ENCODE measurements around the gene CCDC70. TPM values are rescaled to one million over a fixed set of nuclear protein-coding genes. Genes with fewer than 3 reads are reported as not detected.

The CCDC70 gene
- total and polyA plus RNA-seq, 4 donors = 0.36 TPM; not detected in 3

GRCh38 chr13:51841732-51842131, 20.0 kb upstream of the CCDC70 start:
- H3K9me3 ChIP-seq (ENCODE audit: control insufficient read depth in 4 of 4, low read length in 3 of 4) = no peaks in the 10 kb centered on the region
- H3K4me3 ChIP-seq (ENCODE audit: low read depth in 1 of 3, low read length in 3 of 3) = no peak overlapping the region
- TF ChIP-seq MAX (IDR thresholded peaks at IDR 0.05) (no peak), FOXA2 (IDR thresholded peaks at IDR 0.05) (no peak), TAF1 (conservative IDR thresholded peaks at IDR 0.05) (no peak), EGR1 (IDR thresholded peaks at IDR 0.05; ENCODE audit: low read depth in 2 of 2) (no peak), JUND (IDR thresholded peaks at IDR 0.05) (no peak), HNF4G (IDR thresholded peaks at IDR 0.05) (no peak), CTCF (IDR thresholded peaks at IDR 0.05; ENCODE audit: low read depth, low read length, missing input control) (no peak), SP1 (IDR thresholded peaks at IDR 0.05) (no peak), ZBTB33 (IDR thresholded peaks at IDR 0.05) (no peak), RXRA (IDR thresholded peaks at IDR 0.05) (no peak), GABPA (IDR thresholded peaks at IDR 0.05 in 1 of 2, conservative IDR thresholded peaks at IDR 0.05 in 1 of 2) (no peak), ATF3 (IDR thresholded peaks at IDR 0.05) (no peak), FOXA1 (IDR thresholded peaks at IDR 0.05) (no peak), REST (IDR thresholded peaks at IDR 0.05) (no peak), NR2F2 (IDR thresholded peaks at IDR 0.05) (no peak), RAD21 (IDR thresholded peaks at IDR 0.05) (no peak), YY1 (IDR thresholded peaks at IDR 0.05) (no peak), HNF4A (conservative IDR thresholded peaks at IDR 0.05) (no peak)
- no peak for DNase-seq (ENCODE audit: low spot score)
- H3K9ac ChIP-seq (ENCODE audit: low read depth in 1 of 2, low read length in 2 of 2) = no peak overlapping the region
- H3K27me3 ChIP-seq (ENCODE audit: control insufficient read depth in 4 of 4, insufficient read depth in 4 of 4, low read length in 3 of 4) = no peaks in the 10 kb centered on the region
- no peaks in the 10 kb centered on the region for H3K36me3 ChIP-seq (ENCODE audit: control insufficient read depth in 4 of 4, insufficient read depth in 3 of 4, low read depth in 1 of 4, low read length in 3 of 4)
- H3K27ac ChIP-seq (ENCODE audit: low read depth in 1 of 2, low read length in 2 of 2) = no peak overlapping the region
- H3K4me1 ChIP-seq (ENCODE audit: control insufficient read depth in 4 of 4, insufficient read depth in 4 of 4, low read length in 3 of 4) = peaks cover 0 to 4% (median 1%) of the 10 kb centered on the region in 4 donors
- 91% methylated on average over 6 of the region's 6 CpGs for WGBS

All from liver (tissue), 9 donors.